GM12801 (cell line): ENCODE measurements around the gene HS6ST1.

Experiments used
- TF ChIP-seq, protein P1 (sequence below): IDR thresholded peaks from one replicate; pipeline ENCODE4 v1.5.1; 2011; ENCODE audit warnings: control low read depth; ENCODE audit not compliant: insufficient read length; ENCODE audit errors: extremely low read depth

The HS6ST1 gene

GRCh38 chr2:128346291-128347170, 27.9 kb upstream of the HS6ST1 start:
- TF ChIP-seq, protein P1, sequence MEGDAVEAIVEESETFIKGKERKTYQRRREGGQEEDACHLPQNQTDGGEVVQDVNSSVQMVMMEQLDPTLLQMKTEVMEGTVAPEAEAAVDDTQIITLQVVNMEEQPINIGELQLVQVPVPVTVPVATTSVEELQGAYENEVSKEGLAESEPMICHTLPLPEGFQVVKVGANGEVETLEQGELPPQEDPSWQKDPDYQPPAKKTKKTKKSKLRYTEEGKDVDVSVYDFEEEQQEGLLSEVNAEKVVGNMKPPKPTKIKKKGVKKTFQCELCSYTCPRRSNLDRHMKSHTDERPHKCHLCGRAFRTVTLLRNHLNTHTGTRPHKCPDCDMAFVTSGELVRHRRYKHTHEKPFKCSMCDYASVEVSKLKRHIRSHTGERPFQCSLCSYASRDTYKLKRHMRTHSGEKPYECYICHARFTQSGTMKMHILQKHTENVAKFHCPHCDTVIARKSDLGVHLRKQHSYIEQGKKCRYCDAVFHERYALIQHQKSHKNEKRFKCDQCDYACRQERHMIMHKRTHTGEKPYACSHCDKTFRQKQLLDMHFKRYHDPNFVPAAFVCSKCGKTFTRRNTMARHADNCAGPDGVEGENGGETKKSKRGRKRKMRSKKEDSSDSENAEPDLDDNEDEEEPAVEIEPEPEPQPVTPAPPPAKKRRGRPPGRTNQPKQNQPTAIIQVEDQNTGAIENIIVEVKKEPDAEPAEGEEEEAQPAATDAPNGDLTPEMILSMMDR = no peak

- TF ChIP-seq, protein P1 = no peak
Measured at GRCh38 chr2:128345436-128346165, 26.9 kb upstream of the HS6ST1 start.

DNA sequence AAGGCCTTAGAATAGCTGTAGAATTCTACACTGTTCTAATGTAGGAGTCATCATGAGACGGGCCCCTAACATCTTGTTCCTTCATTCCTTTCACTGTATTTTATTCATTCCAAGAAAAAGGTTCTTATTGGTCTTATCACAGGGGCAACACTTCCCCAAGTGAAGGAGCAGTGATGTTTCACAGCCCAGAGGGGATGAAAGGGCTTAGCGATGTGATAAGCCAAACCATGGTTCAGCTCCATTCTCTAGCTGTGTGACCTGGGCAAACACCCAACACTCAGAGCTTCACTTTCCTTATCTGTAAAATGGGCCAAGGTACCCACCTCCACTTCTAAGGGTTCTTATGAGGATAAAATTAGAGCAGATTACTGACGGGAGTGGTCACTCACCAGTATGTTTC, 25.4 kb upstream of the HS6ST1 start:
- TF ChIP-seq, protein P1 = no peak

DNA sequence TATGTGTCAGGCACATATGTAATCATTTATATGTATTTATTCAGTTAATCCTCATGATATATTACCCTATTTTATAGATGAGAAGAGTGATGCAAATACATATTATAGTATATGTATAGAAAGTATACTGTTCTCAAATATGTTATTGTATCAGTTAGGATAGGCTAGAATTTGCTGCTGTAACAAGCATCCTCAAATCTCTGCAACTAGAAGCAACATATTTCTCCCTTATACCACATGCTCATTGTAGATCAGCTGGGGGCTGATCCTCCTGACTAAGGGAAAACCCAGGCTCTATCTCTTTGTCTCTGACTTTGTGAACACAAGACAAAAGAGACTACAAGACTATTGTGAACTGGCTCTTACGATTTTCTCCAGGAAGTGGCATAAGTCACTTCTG, 24.8 kb upstream of the HS6ST1 start:
- TF ChIP-seq, protein P1 = no peak

- TF ChIP-seq, protein P1 = no peak
Measured at GRCh38 chr2:128342550-128342949, 23.9 kb upstream of the HS6ST1 start.

- TF ChIP-seq, protein P1 = no peak
Measured at GRCh38 chr2:128341621-128342020, 23.0 kb upstream of the HS6ST1 start.

DNA sequence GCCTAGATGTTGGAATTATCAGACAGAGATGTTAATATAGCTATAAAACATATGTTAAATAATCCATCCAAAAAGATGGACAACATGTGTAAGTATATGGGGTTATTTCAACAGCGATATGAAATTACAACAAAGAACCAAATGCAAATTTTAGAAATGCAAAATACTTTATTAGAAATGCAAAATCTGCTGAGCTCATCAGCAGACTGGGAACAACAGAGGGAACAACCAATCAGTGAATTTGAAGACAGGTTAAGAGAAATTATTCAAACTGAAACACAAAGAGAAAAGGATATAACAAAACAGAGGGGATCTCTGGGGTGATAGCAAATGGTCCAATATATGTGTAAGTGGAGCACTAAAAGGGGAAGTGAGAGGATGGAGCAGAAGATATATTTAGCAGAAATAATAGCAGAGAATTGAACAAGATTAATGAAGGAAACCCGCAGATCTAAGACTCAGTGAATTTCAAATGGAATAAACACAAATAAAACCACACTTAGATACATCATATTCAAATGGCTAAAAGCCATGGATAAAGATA, 13.5 kb upstream of the HS6ST1 start:
- TF ChIP-seq, protein P1 = no peak
